GM18907 (cell line): ENCODE results near the gene ZNF319.
"Not testable (repeated sequence)": the region's sequence is repeated elsewhere in the genome, so short reads cannot be mapped to it uniquely, and the experiment has no call there.

Source experiments
- ATAC-seq: cut with Tn5 transposase; IDR thresholded peaks from one replicate; pipeline ENCODE4 v1.9.1; 2021; ENCODE audit warnings: mild to moderate bottlenecking, moderate library complexity; ENCODE audit not compliant: unreplicated experiment

ZNF319 gene

GRCh38 chr16:57979006-57979585, 21.4 kb downstream of the ZNF319 start:
- ATAC-seq = no peak

DNA sequence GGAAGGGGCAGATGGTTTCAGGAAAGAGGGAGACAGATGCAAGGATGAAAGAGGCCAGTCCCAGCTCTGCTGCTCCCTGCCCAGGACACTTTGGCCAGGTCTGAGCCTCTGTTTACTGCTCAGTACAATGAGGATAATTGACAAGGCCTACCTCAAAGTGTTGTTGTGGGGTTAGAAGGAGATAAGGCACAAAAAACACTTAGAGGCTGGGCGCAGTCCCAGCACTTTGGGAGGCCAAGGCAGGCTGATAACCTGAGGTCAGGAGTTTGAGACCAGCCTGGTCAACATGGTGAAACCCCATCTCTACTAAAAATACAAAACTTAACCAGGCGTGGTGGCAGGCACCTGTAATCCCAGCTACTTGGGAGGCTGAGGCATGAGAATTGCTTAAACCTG, 22.4 kb downstream of the ZNF319 start:
- ATAC-seq = not testable (repeated sequence)

- no peak for ATAC-seq
Measured at GRCh38 chr16:57977418-57978069, 22.9 kb downstream of the ZNF319 start.

DNA sequence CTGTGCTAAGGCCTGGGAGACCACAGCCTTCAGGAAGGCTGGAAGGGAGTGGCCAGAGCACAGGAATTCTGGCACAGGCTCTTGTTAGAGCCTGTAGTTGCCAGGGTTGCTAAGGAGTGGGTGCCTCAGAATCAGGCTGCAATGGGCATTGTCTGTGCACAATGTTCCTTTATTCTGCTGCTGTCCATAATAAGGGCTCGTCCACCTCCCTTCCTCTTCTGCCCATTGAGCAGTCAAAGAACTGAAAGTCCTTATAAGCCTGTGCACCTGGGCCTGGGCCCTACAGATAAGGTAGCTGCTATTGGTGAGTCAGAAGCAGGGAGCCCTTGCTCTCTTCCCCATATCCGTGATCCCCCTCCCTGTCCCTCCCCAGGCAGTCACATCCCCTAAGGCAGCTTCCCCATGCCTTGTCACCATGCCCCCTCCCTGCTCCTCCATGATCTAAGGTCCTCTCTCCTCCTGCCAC, 24.1 kb downstream of the ZNF319 start:
- no peak for ATAC-seq

- ATAC-seq = no peak
Measured at GRCh38 chr16:57972306-57972705, 28.2 kb downstream of the ZNF319 start.

GRCh38 chr16:57971848-57972247, 28.6 kb downstream of the ZNF319 start:
- ATAC-seq = no peak

DNA sequence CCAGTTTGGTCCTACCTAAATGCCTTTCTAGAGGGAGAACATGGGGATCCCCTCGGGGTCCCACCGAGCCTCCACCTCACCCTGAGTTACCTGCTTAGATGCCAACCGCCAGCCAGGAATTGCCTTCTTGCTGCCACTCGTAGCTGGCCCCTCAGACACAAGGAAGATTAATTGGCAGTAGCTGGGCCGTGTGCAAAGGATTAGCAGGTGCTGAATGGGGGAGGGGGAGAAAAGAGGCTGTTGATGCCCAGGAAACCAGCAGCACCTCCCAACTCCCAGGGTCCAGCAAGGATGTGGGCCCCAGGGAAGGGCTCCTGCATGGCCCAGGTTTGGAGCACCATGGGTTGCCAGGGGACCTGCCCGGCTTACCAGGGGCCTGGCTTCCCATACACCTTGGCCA, 29.5 kb downstream of the ZNF319 start, which contains the start of gene CNGB1:
TSS of gene CNGB1 (minus strand) at position 159 of the 400 bp plus-strand sequence. CDS start 3,842 bp downstream, outside the sequence.
- ATAC-seq = no peak

DNA sequence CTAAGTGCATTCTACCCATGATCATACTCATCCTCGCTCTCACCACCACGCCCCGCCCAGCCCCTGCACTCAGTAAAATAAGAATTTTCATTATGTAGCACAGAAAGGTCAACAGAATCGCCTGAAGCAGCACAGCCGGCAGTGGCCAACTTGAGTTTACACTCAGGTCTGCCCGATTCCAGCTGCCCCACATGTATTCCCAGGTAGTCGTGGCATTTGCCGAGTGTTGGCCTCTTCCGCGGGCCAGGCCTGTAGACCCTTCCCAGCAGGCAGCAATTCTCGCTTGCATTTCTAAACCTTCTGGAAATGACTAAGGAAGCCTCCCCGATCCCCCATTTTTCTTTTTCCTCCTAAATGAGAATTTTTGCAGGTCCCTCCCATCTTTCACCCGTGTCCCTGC, 30.2 kb downstream of the ZNF319 start:
- ATAC-seq = no peak

DNA sequence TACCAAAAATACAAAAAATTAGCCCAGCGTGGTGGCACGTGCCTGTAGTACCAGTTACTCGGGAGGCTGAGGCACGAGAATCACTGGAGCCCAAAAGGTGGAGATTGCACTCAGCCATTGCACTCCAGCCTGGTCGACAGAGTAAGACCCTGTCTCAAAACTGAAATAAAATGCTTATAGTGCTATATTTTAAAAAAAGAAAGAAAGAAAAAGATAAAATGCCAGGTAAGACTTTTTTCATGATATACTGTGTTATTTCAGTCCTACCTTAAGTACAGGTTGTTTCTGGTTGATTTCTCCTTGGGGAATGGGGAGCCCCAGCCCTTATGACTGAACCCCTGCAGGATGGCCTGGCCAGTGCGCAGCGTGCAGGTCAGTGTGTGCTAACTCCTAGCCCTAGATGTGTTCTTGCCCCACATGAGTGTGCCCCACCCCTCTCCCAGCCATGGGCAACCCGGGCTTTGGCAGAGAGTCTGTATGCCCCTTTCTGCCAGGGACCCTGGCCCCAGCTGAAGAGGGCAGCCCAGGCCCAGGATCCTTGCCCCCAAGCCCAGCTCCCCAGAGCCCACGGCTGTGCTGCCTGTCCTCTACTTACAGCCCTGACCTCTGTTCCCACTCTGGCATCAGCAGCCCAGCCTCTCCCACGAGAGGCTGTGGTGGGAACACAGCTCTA, 30.9 kb downstream of the ZNF319 start:
- ATAC-seq = no peak

DNA sequence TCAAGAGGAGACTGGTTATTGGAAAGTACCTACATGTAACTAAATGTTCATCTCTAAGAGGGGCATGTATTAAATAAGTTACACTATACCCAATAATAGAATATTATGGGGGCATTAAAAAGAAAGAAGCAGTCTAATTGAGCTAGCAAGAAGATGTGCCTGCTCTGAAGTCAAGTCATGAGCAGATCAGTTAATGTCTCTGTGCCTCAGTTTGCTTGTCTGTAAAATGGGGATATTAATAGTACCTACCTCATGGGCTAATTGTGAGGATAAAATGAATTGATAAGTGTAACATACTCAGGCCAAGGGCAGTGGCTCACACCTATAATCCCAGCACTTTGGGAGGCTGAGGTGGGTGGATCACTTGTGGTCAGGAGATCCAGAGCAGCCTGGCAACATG, 32.6 kb downstream of the ZNF319 start:
- no peak for ATAC-seq

DNA sequence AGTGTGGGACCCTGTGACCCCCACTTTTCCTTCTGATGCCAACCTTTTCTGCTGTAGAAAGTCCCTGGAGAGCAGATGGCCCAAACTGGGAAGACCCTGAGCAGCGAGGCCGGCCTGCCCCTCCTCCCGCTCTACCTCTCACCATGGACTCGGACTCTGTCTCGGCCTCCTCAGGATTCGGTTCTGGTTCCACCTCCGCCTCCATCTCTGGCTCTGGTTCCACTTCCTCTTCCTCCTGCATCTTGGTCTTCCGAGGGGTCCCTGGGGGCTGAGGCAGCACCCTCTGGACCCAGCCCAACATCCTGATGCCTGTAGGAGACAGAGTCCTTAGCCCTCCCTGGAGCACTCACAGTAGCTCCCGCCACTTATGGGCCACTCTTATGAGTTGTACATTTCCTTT, 33.5 kb downstream of the ZNF319 start:
- no peak for ATAC-seq

- ATAC-seq = no peak
Measured at GRCh38 chr16:57966204-57966771, 34.2 kb downstream of the ZNF319 start.

GRCh38 chr16:57964157-57964700, 36.2 kb downstream of the ZNF319 start:
- ATAC-seq = no peak

- ATAC-seq = no peak
Measured at GRCh38 chr16:57962756-57963155, 37.7 kb downstream of the ZNF319 start.

DNA sequence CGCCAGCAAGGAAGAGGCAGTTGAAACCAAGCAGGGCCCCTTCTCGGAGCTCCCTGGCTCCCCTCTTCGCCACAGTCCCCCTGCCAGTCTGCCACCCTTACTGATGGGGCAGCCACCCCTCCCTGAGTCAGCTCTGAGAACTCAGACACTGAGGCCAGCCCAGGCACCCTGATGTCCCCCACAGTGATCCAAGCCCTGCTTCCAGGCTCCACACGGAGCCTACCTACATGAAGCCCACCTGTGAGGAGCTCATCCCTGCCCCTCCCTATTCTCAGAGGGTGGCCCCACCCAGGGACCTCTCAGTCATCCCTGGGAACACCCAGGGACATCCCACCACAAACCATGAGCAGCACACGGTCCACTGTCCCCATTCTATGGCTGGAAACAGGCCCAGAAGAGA, 38.4 kb downstream of the ZNF319 start:
- ATAC-seq = no peak

- no peak for ATAC-seq
Measured at GRCh38 chr16:57961538-57961937, 38.9 kb downstream of the ZNF319 start.

GRCh38 chr16:57960826-57961472, 39.5 kb downstream of the ZNF319 start:
- ATAC-seq = no peak

- ATAC-seq = no peak
Measured at GRCh38 chr16:57960310-57960709, 40.2 kb downstream of the ZNF319 start.

GRCh38 chr16:57959804-57960203, 40.7 kb downstream of the ZNF319 start:
- no peak for ATAC-seq

GRCh38 chr16:57959121-57959520, 41.4 kb downstream of the ZNF319 start:
- ATAC-seq = no peak

GRCh38 chr16:57958544-57958943, 41.9 kb downstream of the ZNF319 start:
- no peak for ATAC-seq
